Astrocyte of the cerebellum (primary cell): ENCODE data around the gene ATP10D.
"Not testable (repeated sequence)": the region's sequence is repeated elsewhere in the genome, so short reads cannot be mapped to it uniquely, and the experiment has no call there.

ENCODE experiments used
- DNase-seq: peaks from one replicate; pipeline ENCODE4 v3.0.0-alpha.2; 2011; ENCODE audit warnings: low read depth
- H3K4me3 ChIP-seq: 2 replicates; pipeline ENCODE4 v1.5.1; 2011; ENCODE audit warnings: mild to moderate bottlenecking, low read depth, low read length, moderate library complexity
- in situ Hi-C: cut with HindIII; loops from 2 replicates; pipeline ENCODE4 v1.10.0; 2017; ENCODE audit warnings: low sequenced_read_pairs
- TF ChIP-seq, protein P1 (sequence below): IDR thresholded peaks from 2 replicates; pipeline ENCODE4 v1.5.1; 2012; ENCODE audit warnings: low read length, low read depth, moderate library complexity, mild to moderate bottlenecking; ENCODE audit errors: missing control alignments

The ATP10D gene

GRCh38 chr4:47485768-47486167 lies 693 bp downstream of the ATP10D start:
- no peak for DNase-seq
- TF ChIP-seq, protein P1, sequence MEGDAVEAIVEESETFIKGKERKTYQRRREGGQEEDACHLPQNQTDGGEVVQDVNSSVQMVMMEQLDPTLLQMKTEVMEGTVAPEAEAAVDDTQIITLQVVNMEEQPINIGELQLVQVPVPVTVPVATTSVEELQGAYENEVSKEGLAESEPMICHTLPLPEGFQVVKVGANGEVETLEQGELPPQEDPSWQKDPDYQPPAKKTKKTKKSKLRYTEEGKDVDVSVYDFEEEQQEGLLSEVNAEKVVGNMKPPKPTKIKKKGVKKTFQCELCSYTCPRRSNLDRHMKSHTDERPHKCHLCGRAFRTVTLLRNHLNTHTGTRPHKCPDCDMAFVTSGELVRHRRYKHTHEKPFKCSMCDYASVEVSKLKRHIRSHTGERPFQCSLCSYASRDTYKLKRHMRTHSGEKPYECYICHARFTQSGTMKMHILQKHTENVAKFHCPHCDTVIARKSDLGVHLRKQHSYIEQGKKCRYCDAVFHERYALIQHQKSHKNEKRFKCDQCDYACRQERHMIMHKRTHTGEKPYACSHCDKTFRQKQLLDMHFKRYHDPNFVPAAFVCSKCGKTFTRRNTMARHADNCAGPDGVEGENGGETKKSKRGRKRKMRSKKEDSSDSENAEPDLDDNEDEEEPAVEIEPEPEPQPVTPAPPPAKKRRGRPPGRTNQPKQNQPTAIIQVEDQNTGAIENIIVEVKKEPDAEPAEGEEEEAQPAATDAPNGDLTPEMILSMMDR: no peak
- in situ Hi-C loops: no loop called here
- peak overlapping the region; percentile 71 for H3K4me3 ChIP-seq

DNA sequence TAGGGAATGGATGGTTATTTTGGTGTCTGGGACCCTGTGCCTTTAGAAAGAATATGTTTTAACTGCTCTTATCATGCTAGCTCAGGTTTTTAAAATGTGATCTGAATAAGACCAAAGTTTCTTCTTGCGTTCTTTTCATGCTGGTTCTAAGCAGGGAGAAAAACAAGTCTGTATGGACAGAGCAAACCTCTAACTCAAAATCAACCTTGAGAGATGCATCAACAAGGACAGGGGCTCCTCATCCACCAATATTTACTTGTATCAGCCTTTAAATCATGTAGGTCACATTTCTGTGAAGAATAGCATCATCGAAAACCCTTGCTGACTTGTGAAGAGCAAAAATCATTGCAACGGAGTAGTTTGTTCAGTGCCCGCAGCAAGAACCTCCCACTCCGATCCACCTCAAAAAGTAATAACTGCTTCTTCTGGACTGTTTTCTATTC lies 1.2 kb downstream of the ATP10D start:
- no peak for DNase-seq
- TF ChIP-seq, protein P1: no peak
- H3K4me3 ChIP-seq: peak overlapping the region; percentile 71
- in situ Hi-C loops: no loop called here

- peak overlapping the region; percentile 71 for H3K4me3 ChIP-seq
- in situ Hi-C loops, DNase-seq: not testable (repeated sequence)
Observed at GRCh38 chr4:47486727-47487126, 1.7 kb downstream of the ATP10D start.

DNA sequence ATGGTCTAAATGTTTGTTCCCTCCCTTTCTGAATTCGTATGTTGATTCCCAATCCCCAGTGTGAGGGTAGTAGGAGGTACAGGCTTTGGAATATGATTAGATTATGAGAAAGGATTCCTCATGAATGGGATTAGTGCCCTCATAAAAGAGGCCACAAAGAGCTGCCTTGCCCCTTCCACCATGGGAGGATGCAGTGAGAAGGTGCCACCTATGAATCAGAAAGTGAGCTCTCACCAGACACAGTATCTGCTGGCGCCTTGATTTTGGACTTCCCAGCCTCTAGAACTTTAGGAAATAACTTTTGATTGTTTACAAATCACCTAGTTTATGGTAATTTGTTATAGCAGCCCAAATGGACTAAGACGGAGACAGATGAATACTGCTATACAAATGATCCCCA lies 3.6 kb downstream of the ATP10D start:
- TF ChIP-seq, protein P1: no peak
- DNase-seq: no peak
- in situ Hi-C loops: no loop called here
- H3K4me3 ChIP-seq: no peak overlapping the region

- DNase-seq: no peak
- H3K4me3 ChIP-seq: no peak overlapping the region
- in situ Hi-C loops: no loop called here
- TF ChIP-seq, protein P1: peak; percentile 46
Observed at GRCh38 chr4:47490550-47490949, 5.5 kb downstream of the ATP10D start.

DNA sequence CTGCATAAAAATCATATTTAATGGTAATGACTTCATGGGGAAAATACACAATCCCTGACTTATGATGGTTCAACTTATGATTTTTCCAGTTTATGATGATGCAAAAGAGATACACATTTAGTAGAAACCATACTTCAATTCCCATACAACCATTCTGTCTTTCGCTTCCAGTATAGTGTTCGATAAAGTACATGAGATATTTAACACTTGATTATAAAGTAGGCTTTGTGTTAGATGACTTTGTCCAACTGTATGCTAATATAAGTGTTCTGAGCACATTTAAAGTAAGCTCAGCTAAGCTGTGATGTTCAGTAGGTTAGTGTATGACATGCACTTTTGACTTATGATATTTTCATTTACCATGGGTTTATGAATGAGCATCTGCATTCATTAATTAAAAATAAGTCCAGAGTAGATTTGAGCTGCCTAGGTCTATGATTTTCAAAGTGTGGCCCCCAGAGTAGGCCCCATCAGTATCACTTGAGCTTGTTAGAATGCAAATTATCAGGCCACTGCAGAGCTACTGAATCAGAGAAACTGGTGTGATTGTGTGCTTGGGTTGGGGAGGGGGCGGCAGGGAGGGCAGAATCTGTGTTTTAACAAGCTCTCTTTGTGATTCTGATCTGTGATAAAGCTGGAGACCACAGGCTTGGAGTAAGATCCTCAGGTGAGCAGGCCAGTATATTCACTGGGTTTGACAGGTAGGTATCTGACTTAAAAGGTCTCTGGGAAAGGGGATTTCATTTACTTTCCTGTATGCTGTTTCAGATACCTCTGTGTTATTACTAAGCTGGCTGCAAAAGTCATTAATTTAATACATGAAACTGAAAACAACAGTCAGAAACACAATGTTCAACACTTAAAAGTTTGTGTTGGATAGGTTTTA lies 8.4 kb downstream of the ATP10D start:
- no peak overlapping the region for H3K4me3 ChIP-seq
- no peak for DNase-seq
- TF ChIP-seq, protein P1: no peak
- in situ Hi-C loops: no loop called here

- H3K4me3 ChIP-seq: no peak overlapping the region
- TF ChIP-seq, protein P1: no peak
- DNase-seq: no peak
- in situ Hi-C loops: no loop called here
Observed at GRCh38 chr4:47494124-47494430, 9.0 kb downstream of the ATP10D start.
